K562 (cell line): Measurements from ENCODE around the gene PKLR. TPM values are rescaled to one million over a fixed set of nuclear protein-coding genes. Genes with fewer than 3 reads are reported as not detected.
A peak's percentile ranks its signal among the peaks of the same experiment; 100 is the strongest.

Source experiments
- CHD1 ChIP-seq: fragments of 200-600 bp; sonication (generic); IDR thresholded peaks from one replicate; pipeline ENCODE4 v1.6.1; 2012; ENCODE audit warnings: mild to moderate bottlenecking, moderate library complexity, low read length, inconsistent platforms
- CLOCK ChIP-seq: fragments of 250-450 bp; sonication (Bioruptor Pico); IDR thresholded peaks from 2 replicates; pipeline ENCODE4 v1.4.0; 2020; ENCODE audit warnings: mild to moderate bottlenecking, moderate library complexity, borderline replicate concordance
- FOXJ3 ChIP-seq: sonication (generic); formaldehyde crosslinking; IDR thresholded peaks from 2 replicates; pipeline ENCODE4 v1.4.0; 2020; ENCODE audit warnings: mild to moderate bottlenecking, missing genetic modification reagents
- HEY1 ChIP-seq: fragments of 250-450 bp; sonication (Bioruptor Pico); IDR thresholded peaks from 2 replicates; pipeline ENCODE4 v1.5.0; 2020; ENCODE audit warnings: mild to moderate bottlenecking, moderate library complexity, borderline replicate concordance
- HNRNPUL1 ChIP-seq: fragments of 200-400 bp; formaldehyde crosslinking; IDR thresholded peaks from 2 replicates; pipeline ENCODE4 v1.6.1; 2017; ENCODE audit warnings: low read length
- ILK ChIP-seq: fragments of 450-650 bp; IDR thresholded peaks from 2 replicates; pipeline ENCODE4 v1.6.1; 2016; ENCODE audit warnings: missing genetic modification characterization, low read depth, mild to moderate bottlenecking, missing compliant biosample characterization, moderate library complexity, borderline replicate concordance
- KDM5B ChIP-seq: fragments of 200-600 bp; sonication (generic); IDR thresholded peaks from 2 replicates; pipeline ENCODE4 v1.6.1; 2012; ENCODE audit warnings: low read depth, mild to moderate bottlenecking, moderate library complexity, low read length, control low read depth, inconsistent platforms; ENCODE audit not compliant: insufficient replicate concordance
- NCOA2 ChIP-seq, 2 experiments: fragments of 450-650 bp; IDR thresholded peaks; 2 replicates each; pipeline ENCODE4 v1.6.1; 2018; ENCODE audit warnings: mild to moderate bottlenecking in 2 of 2, moderate library complexity in 1 of 2; ENCODE audit not compliant: partially characterized antibody in 2 of 2
- NFYB ChIP-seq: IDR thresholded peaks from 2 replicates; pipeline ENCODE4 v1.6.1; 2011; ENCODE audit warnings: mild to moderate bottlenecking, moderate library complexity; ENCODE audit not compliant: insufficient read length; ENCODE audit errors: extremely low read depth
- RAD51 ChIP-seq: fragments of 450-650 bp; IDR thresholded peaks from 2 replicates; pipeline ENCODE4 v1.7.1; 2016; ENCODE audit warnings: low read depth, mild to moderate bottlenecking, borderline replicate concordance
- SOX6 ChIP-seq: fragments of 450-650 bp; IDR thresholded peaks from 2 replicates; pipeline ENCODE4 v1.6.1; 2014; ENCODE audit warnings: mild to moderate bottlenecking
- STAT5B ChIP-seq: fragments of 250-450 bp; sonication (Bioruptor Pico); IDR thresholded peaks from 2 replicates; pipeline ENCODE4 v1.8.0; 2021; ENCODE audit warnings: mild to moderate bottlenecking, inconsistent platforms
- TBL1XR1 ChIP-seq, 2 experiments: IDR thresholded peaks; 2 replicates each; pipeline ENCODE4 v1.6.1; 2012; ENCODE audit warnings: improper control_type of control experiment in 2 of 2, low read length in 2 of 2, mild to moderate bottlenecking in 1 of 2
- THRB ChIP-seq: fragments of 450-650 bp; formaldehyde crosslinking; conservative IDR thresholded peaks from 2 replicates; pipeline ENCODE4 v1.4.0; 2022; ENCODE audit warnings: mild to moderate bottlenecking, missing genetic modification characterization
- ZBTB8A ChIP-seq: fragments of 450-650 bp; IDR thresholded peaks from 2 replicates; pipeline ENCODE4 v1.6.1; 2018; ENCODE audit warnings: mild to moderate bottlenecking, moderate library complexity; ENCODE audit not compliant: partially characterized antibody
- ZC3H8 ChIP-seq: fragments of 450-650 bp; IDR thresholded peaks from 2 replicates; pipeline ENCODE4 v1.6.1; 2017
- ZNF551 ChIP-seq: fragments of 250-450 bp; sonication (Bioruptor Pico); IDR thresholded peaks from 2 replicates; pipeline ENCODE4 v1.5.0; 2021; ENCODE audit warnings: mild to moderate bottlenecking, moderate library complexity
- ZNF780A ChIP-seq: fragments of 250-450 bp; sonication (Bioruptor Pico); IDR thresholded peaks from 2 replicates; pipeline ENCODE4 v1.5.0; 2021; ENCODE audit warnings: mild to moderate bottlenecking
- polyA plus RNA-seq, 8 experiments: library from polyadenylated mRNA; depleted of rRNA in 4 of 8; stranded (reverse) in 5 of 8; unstranded in 3 of 8; fragments of >200 nt; fragmentation: Nextera tagmentation in 2 of 8; fragmentation: Illumina TruSeq in 1 of 8; extraction: Ambion mirVana in 2 of 8; extraction: Trizol in 1 of 8; gene quantifications; 2 replicates each; pipeline versions ENCODE4 v1.2.1 to v1.2.3, GENCODE V29; 2011 to 2014; ENCODE audit warnings: inconsistent platforms in 1 of 8, missing spikeins in 1 of 8
- total RNA-seq, 7 experiments: library from RNA; depleted of rRNA in 6 of 7; stranded (reverse); fragments of >200 nt in 6 of 7; fragmentation: Illumina TruSeq in 2 of 7; extraction: Trizol in 2 of 7; gene quantifications; 2 replicates each; pipeline versions ENCODE4 v1.2.1 to v1.2.3, GENCODE V29; 2011 to 2021; ENCODE audit warnings: low replicate concordance in 1 of 7
- TF ChIP-seq, protein P1 (sequence below): sonication (generic); formaldehyde crosslinking; IDR thresholded peaks from 2 replicates; pipeline ENCODE4 v1.4.0; 2020; ENCODE audit warnings: mild to moderate bottlenecking, missing genetic modification reagents
- TF ChIP-seq, protein P2 (sequence below): fragments of 450-650 bp; IDR thresholded peaks from 2 replicates; pipeline ENCODE4 v1.7.1; 2018; ENCODE audit warnings: mild to moderate bottlenecking, low read depth; ENCODE audit not compliant: partially characterized antibody

PKLR gene
- total and polyA plus RNA-seq, 9 of the 15 experiments (the other 6 are each of a cell fraction or from before 2014, with no cell fraction given): 10.7 to 78.4 (median 38.2) TPM

DNA sequence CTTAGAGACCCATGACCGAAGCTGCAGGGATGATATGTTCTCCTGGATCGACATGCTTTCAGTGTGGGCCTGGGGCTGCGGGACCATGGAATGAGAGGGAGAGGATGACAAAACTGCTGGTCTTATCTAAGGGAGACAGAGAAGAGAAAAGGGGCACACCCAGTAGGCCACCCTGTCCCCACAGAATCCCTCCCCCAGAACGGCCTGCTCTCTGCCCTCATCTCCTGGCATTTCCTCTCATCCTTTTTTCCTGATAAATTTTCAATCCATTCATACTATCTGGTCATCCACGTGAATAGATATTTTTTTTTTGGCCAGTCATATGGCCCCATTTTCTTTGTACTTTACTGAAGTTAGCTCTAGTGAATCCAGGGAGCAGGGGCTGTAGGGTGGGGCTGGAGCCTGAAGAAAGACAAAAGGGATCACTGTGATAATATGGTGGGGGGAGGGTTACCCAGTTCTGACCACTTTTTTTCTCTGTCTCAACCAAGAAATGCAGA, at the start of gene PKLR (continued):
- TF ChIP-seq KDM5B (peak; percentile 11), NCOA2 (IDR thresholded peaks at IDR 0.05; ENCODE audit: partially characterized antibody in 2 of 2) (no peak), HNRNPUL1 (no peak), HEY1 (CRISPR knock-in tag) (no peak), NFYB (no peak), ZNF551 (no peak), ZNF780A (no peak), ZBTB8A (no peak), RAD51 (no peak), TBL1XR1 (IDR thresholded peaks at IDR 0.05; ENCODE audit: low read length in 2 of 2) (peak in 1 of 2 experiments; percentile 50; a peak in 2 of 4 replicates), SOX6 (peak; percentile 41; the same call in 1 of the 2 replicates), STAT5B (CRISPR knock-in tag) (no peak), ILK (no peak), FOXJ3 (no peak), ZC3H8 (no peak), THRB (CRISPR knock-in tag) (no peak), CHD1 (no peak), CLOCK (CRISPR knock-in tag) (no peak)
- TF ChIP-seq, protein P1, sequence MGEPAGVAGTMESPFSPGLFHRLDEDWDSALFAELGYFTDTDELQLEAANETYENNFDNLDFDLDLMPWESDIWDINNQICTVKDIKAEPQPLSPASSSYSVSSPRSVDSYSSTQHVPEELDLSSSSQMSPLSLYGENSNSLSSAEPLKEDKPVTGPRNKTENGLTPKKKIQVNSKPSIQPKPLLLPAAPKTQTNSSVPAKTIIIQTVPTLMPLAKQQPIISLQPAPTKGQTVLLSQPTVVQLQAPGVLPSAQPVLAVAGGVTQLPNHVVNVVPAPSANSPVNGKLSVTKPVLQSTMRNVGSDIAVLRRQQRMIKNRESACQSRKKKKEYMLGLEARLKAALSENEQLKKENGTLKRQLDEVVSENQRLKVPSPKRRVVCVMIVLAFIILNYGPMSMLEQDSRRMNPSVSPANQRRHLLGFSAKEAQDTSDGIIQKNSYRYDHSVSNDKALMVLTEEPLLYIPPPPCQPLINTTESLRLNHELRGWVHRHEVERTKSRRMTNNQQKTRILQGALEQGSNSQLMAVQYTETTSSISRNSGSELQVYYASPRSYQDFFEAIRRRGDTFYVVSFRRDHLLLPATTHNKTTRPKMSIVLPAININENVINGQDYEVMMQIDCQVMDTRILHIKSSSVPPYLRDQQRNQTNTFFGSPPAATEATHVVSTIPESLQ (CRISPR knock-in tag): no peak
- TF ChIP-seq, protein P2, sequence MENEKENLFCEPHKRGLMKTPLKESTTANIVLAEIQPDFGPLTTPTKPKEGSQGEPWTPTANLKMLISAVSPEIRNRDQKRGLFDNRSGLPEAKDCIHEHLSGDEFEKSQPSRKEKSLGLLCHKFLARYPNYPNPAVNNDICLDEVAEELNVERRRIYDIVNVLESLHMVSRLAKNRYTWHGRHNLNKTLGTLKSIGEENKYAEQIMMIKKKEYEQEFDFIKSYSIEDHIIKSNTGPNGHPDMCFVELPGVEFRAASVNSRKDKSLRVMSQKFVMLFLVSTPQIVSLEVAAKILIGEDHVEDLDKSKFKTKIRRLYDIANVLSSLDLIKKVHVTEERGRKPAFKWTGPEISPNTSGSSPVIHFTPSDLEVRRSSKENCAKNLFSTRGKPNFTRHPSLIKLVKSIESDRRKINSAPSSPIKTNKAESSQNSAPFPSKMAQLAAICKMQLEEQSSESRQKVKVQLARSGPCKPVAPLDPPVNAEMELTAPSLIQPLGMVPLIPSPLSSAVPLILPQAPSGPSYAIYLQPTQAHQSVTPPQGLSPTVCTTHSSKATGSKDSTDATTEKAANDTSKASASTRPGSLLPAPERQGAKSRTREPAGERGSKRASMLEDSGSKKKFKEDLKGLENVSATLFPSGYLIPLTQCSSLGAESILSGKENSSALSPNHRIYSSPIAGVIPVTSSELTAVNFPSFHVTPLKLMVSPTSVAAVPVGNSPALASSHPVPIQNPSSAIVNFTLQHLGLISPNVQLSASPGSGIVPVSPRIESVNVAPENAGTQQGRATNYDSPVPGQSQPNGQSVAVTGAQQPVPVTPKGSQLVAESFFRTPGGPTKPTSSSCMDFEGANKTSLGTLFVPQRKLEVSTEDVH: no peak
